Astrocyte (in vitro differentiated cells and primary cell): ENCODE data around the gene MLH1.

Experiments used
- CTCF ChIP-seq: IDR thresholded peaks from 2 replicates; pipeline ENCODE4 v1.5.1; 2011; ENCODE audit warnings: low read depth, mild to moderate bottlenecking, inconsistent platforms, low read length, moderate library complexity; ENCODE audit not compliant: insufficient read depth
- EZH2 ChIP-seq: IDR thresholded peaks from 2 replicates; pipeline ENCODE4 v1.6.1; 2012; ENCODE audit warnings: mild to moderate bottlenecking, low read length, inconsistent platforms; ENCODE audit not compliant: insufficient read depth

DNA sequence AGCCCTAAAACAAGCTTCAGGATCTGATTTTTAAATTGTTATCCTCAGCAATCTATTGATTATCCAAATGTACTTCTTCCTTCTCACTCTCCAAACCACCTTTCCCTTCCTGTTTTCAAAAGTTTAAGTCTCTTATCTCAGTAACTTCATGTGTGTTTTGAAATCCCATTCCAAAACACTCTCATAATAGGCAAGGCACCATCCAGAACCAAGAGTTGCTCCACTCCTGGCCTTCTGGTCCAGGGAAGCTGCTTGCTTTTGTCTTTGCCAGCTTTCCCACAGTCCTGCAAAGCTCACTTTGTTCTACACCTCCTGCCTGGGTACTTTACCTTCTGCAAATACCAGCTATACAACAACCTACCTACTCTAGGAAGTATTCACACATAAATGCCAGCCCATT lies 63.5 kb downstream of the MLH1 start:
- no peak for TF ChIP-seq CTCF
- TF ChIP-seq EZH2, result no peak
